Liver (tissue), 3 donors: ENCODE measurements around the gene SMPD4.
"Not testable (repeated sequence)": the region's sequence is repeated elsewhere in the genome, so short reads cannot be mapped to it uniquely, and the experiment has no call there.

Experiments
- FOXA1 ChIP-seq: IDR thresholded peaks from 2 replicates; pipeline ENCODE4 v1.6.1; 2016; ENCODE audit warnings: antibody characterized with exemption
- GABPA ChIP-seq, 2 donors: IDR thresholded peaks in 1 of 2; conservative IDR thresholded peaks in 1 of 2; 2 replicates each; pipeline ENCODE4 v1.6.1; 2016; ENCODE audit warnings: antibody characterized with exemption in 2 of 2, mild to moderate bottlenecking in 1 of 2, moderate library complexity in 1 of 2
- HNF4A ChIP-seq, 2 donors: conservative IDR thresholded peaks; 2 replicates each; pipeline ENCODE4 v1.6.1; 2016; ENCODE audit warnings: antibody characterized with exemption in 2 of 2, mild to moderate bottlenecking in 2 of 2
- NR2F2 ChIP-seq: IDR thresholded peaks from 2 replicates; pipeline ENCODE4 v1.6.1; 2016; ENCODE audit warnings: antibody characterized with exemption
- RAD21 ChIP-seq, 2 donors: IDR thresholded peaks; 2 replicates each; pipeline ENCODE4 v1.6.1; 2016; ENCODE audit warnings: antibody characterized with exemption in 2 of 2, mild to moderate bottlenecking in 2 of 2
- RXRA ChIP-seq, 2 donors: IDR thresholded peaks; 2 replicates each; pipeline ENCODE4 v1.6.1; 2017 to 2018; ENCODE audit warnings: antibody characterized with exemption in 2 of 2, mild to moderate bottlenecking in 1 of 2
- TAF1 ChIP-seq: conservative IDR thresholded peaks from 2 replicates; pipeline ENCODE4 v1.6.1; 2016; ENCODE audit warnings: antibody characterized with exemption, mild to moderate bottlenecking
- YY1 ChIP-seq: IDR thresholded peaks from 2 replicates; pipeline ENCODE4 v1.6.1; 2016; ENCODE audit warnings: antibody characterized with exemption, mild to moderate bottlenecking
- TF ChIP-seq, protein P1 (sequence below): fragments of 150-350 bp; IDR thresholded peaks from 2 replicates; pipeline ENCODE4 v1.5.1; 2017; ENCODE audit warnings: improper control_type of control experiment, low read depth, low read length; ENCODE audit not compliant: missing input control
- TF ChIP-seq, protein P2 (sequence below): IDR thresholded peaks from 2 replicates; pipeline ENCODE4 v1.6.1; 2016; ENCODE audit warnings: antibody characterized with exemption, mild to moderate bottlenecking
- TF ChIP-seq, protein P3 (sequence below): IDR thresholded peaks from 2 replicates; pipeline ENCODE4 v1.6.1; 2016; ENCODE audit warnings: antibody characterized with exemption
- TF ChIP-seq, protein P4 (sequence below): IDR thresholded peaks from 2 replicates; pipeline ENCODE4 v1.6.1; 2016; ENCODE audit warnings: antibody characterized with exemption
- donor health status: healthy.
- donor health status: healthy.

DNA sequence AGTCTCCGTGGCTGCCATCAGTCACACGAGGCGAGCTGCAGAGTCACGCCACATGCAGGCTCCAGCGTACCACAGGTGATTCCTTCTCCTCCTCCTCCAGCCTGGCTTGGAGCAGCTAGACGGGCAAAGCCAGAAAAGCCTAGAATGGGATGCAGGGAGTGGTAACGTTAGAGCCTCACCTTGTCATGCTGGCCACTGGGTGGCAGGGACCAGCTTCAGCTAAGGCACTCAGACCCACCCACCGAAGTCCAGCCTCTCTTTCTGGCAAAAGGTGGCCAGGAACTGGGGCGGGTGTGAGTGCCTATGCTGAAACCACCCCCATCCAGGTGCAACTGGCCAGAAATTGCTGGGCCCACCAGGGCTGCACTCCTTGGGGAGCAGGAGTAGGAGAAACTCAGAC, 53.7 kb downstream of the SMPD4 start:
- not testable (repeated sequence) for TF ChIP-seq YY1; TAF1; NR2F2; GABPA (IDR thresholded peaks at IDR 0.05 in 1 of 2, conservative IDR thresholded peaks at IDR 0.05 in 1 of 2); RAD21 (IDR thresholded peaks at IDR 0.05); HNF4A (conservative IDR thresholded peaks at IDR 0.05); FOXA1; RXRA (IDR thresholded peaks at IDR 0.05)
- TF ChIP-seq, protein P1, sequence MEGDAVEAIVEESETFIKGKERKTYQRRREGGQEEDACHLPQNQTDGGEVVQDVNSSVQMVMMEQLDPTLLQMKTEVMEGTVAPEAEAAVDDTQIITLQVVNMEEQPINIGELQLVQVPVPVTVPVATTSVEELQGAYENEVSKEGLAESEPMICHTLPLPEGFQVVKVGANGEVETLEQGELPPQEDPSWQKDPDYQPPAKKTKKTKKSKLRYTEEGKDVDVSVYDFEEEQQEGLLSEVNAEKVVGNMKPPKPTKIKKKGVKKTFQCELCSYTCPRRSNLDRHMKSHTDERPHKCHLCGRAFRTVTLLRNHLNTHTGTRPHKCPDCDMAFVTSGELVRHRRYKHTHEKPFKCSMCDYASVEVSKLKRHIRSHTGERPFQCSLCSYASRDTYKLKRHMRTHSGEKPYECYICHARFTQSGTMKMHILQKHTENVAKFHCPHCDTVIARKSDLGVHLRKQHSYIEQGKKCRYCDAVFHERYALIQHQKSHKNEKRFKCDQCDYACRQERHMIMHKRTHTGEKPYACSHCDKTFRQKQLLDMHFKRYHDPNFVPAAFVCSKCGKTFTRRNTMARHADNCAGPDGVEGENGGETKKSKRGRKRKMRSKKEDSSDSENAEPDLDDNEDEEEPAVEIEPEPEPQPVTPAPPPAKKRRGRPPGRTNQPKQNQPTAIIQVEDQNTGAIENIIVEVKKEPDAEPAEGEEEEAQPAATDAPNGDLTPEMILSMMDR, result not testable (repeated sequence)
- TF ChIP-seq, protein P2, sequence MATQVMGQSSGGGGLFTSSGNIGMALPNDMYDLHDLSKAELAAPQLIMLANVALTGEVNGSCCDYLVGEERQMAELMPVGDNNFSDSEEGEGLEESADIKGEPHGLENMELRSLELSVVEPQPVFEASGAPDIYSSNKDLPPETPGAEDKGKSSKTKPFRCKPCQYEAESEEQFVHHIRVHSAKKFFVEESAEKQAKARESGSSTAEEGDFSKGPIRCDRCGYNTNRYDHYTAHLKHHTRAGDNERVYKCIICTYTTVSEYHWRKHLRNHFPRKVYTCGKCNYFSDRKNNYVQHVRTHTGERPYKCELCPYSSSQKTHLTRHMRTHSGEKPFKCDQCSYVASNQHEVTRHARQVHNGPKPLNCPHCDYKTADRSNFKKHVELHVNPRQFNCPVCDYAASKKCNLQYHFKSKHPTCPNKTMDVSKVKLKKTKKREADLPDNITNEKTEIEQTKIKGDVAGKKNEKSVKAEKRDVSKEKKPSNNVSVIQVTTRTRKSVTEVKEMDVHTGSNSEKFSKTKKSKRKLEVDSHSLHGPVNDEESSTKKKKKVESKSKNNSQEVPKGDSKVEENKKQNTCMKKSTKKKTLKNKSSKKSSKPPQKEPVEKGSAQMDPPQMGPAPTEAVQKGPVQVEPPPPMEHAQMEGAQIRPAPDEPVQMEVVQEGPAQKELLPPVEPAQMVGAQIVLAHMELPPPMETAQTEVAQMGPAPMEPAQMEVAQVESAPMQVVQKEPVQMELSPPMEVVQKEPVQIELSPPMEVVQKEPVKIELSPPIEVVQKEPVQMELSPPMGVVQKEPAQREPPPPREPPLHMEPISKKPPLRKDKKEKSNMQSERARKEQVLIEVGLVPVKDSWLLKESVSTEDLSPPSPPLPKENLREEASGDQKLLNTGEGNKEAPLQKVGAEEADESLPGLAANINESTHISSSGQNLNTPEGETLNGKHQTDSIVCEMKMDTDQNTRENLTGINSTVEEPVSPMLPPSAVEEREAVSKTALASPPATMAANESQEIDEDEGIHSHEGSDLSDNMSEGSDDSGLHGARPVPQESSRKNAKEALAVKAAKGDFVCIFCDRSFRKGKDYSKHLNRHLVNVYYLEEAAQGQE, result not testable (repeated sequence)
- TF ChIP-seq, protein P3, sequence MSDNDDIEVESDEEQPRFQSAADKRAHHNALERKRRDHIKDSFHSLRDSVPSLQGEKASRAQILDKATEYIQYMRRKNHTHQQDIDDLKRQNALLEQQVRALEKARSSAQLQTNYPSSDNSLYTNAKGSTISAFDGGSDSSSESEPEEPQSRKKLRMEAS, result not testable (repeated sequence)
- TF ChIP-seq, protein P4, sequence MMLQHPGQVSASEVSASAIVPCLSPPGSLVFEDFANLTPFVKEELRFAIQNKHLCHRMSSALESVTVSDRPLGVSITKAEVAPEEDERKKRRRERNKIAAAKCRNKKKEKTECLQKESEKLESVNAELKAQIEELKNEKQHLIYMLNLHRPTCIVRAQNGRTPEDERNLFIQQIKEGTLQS, result not testable (repeated sequence)
